ENCODE measurements around the gene HSD17B3.
"Not testable (repeated sequence)": the region's sequence is repeated elsewhere in the genome, so short reads cannot be mapped to it uniquely, and the experiment has no call there.

The HSD17B3 gene

GRCh38 chr9:96206156-96206751, 95.7 kb downstream of the HSD17B3 start:
- H3K36me3 ChIP-seq (ENCODE audit: control insufficient read depth, low read depth, low read length): no peaks in the 10 kb centered on the region
- no peak overlapping the region for H3K4me3 ChIP-seq (ENCODE audit: low read length)
- no peaks in the 10 kb centered on the region for H3K9me3 ChIP-seq (ENCODE audit: control insufficient read depth, low read depth, low read length)
- no peak overlapping the region for H3K9ac ChIP-seq (ENCODE audit: low read length)
- peaks cover 4% of the 10 kb centered on the region for H3K4me1 ChIP-seq (ENCODE audit: control insufficient read depth, low read depth, low read length)
- H3K27me3 ChIP-seq (ENCODE audit: control insufficient read depth, insufficient read depth, low read length): no peaks in the 10 kb centered on the region
- H3K27ac ChIP-seq (ENCODE audit: low read length): no peak overlapping the region

DNA sequence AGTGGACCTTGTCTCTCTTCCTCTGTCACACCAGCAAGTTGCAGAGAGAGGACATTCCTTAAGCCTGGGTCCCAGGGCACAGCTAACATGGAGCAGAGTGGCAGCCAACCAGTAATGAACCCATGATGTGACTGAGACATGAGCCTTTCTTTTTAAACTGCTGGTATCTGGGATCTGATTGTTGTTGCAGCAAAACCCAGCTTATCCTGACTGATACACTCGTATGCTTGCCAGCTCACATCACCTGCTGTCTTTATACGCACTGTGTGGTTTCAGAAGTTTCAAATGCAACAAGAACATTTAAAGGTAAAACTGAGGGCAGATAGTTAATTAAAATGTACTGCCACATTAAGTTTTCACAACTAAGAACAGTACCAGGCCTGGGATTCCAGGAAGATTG, 97.1 kb downstream of the HSD17B3 start:
- no peaks in the 10 kb centered on the region for H3K36me3 ChIP-seq (ENCODE audit: control insufficient read depth, low read depth, low read length)
- H3K4me1 ChIP-seq (ENCODE audit: control insufficient read depth, low read depth, low read length): peaks cover 8% of the 10 kb centered on the region
- H3K27me3 ChIP-seq (ENCODE audit: control insufficient read depth, insufficient read depth, low read length): no peaks in the 10 kb centered on the region
- no peaks in the 10 kb centered on the region for H3K9me3 ChIP-seq (ENCODE audit: control insufficient read depth, low read depth, low read length)
- no peak overlapping the region for H3K27ac ChIP-seq (ENCODE audit: low read length)
- H3K9ac ChIP-seq (ENCODE audit: low read length): no peak overlapping the region
- H3K4me3 ChIP-seq (ENCODE audit: low read length): no peak overlapping the region

GRCh38 chr9:96203867-96204501, 98.0 kb downstream of the HSD17B3 start:
- no peak overlapping the region for H3K9ac ChIP-seq (ENCODE audit: low read length)
- H3K9me3 ChIP-seq (ENCODE audit: control insufficient read depth, low read depth, low read length): no peaks in the 10 kb centered on the region
- H3K36me3 ChIP-seq (ENCODE audit: control insufficient read depth, low read depth, low read length): no peaks in the 10 kb centered on the region
- no peaks in the 10 kb centered on the region for H3K27me3 ChIP-seq (ENCODE audit: control insufficient read depth, insufficient read depth, low read length)
- H3K4me1 ChIP-seq (ENCODE audit: control insufficient read depth, low read depth, low read length): peaks cover 8% of the 10 kb centered on the region
- no peak overlapping the region for H3K4me3 ChIP-seq (ENCODE audit: low read length)
- H3K27ac ChIP-seq (ENCODE audit: low read length): no peak overlapping the region

- H3K27me3 ChIP-seq (ENCODE audit: control insufficient read depth, insufficient read depth, low read length): no peaks in the 10 kb centered on the region
- H3K9me3 ChIP-seq (ENCODE audit: control insufficient read depth, low read depth, low read length): no peaks in the 10 kb centered on the region
- H3K36me3 ChIP-seq (ENCODE audit: control insufficient read depth, low read depth, low read length): no peaks in the 10 kb centered on the region
- H3K4me3 ChIP-seq (ENCODE audit: low read length): no peak overlapping the region
- H3K4me1 ChIP-seq (ENCODE audit: control insufficient read depth, low read depth, low read length): peaks cover 8% of the 10 kb centered on the region
- no peak overlapping the region for H3K27ac ChIP-seq (ENCODE audit: low read length)
- H3K9ac ChIP-seq (ENCODE audit: low read length): no peak overlapping the region
These were observed 98.8 kb downstream of the HSD17B3 start for GRCh38 chr9:96202971-96203780.

- no peaks in the 10 kb centered on the region for H3K36me3 ChIP-seq (ENCODE audit: control insufficient read depth, low read depth, low read length)
- no peak overlapping the region for H3K9ac ChIP-seq (ENCODE audit: low read length)
- H3K9me3 ChIP-seq (ENCODE audit: control insufficient read depth, low read depth, low read length): no peaks in the 10 kb centered on the region
- H3K4me3 ChIP-seq (ENCODE audit: low read length): no peak overlapping the region
- no peak overlapping the region for H3K27ac ChIP-seq (ENCODE audit: low read length)
- peaks cover 8% of the 10 kb centered on the region for H3K4me1 ChIP-seq (ENCODE audit: control insufficient read depth, low read depth, low read length)
- H3K27me3 ChIP-seq (ENCODE audit: control insufficient read depth, insufficient read depth, low read length): no peaks in the 10 kb centered on the region
These were observed 100.8 kb downstream of the HSD17B3 start for GRCh38 chr9:96201140-96201539.

- Histone ChIP-seq H3K9ac (ENCODE audit: low read length) (no peak overlapping the region), H3K36me3 (ENCODE audit: control insufficient read depth, low read depth, low read length) (no peaks in the 10 kb centered on the region), H3K9me3 (ENCODE audit: control insufficient read depth, low read depth, low read length) (no peaks in the 10 kb centered on the region), H3K27me3 (ENCODE audit: control insufficient read depth, insufficient read depth, low read length) (no peaks in the 10 kb centered on the region), H3K4me1 (ENCODE audit: control insufficient read depth, low read depth, low read length) (peaks cover 8% of the 10 kb centered on the region), H3K4me3 (ENCODE audit: low read length) (no peak overlapping the region), H3K27ac (ENCODE audit: low read length) (no peak overlapping the region)
These were observed 103.0 kb downstream of the HSD17B3 start for GRCh38 chr9:96199006-96199405.

GRCh38 chr9:96195541-96195940, 106.4 kb downstream of the HSD17B3 start:
- H3K27ac ChIP-seq (ENCODE audit: low read length): no peak overlapping the region
- H3K4me3 ChIP-seq (ENCODE audit: low read length): no peak overlapping the region
- no peaks in the 10 kb centered on the region for H3K36me3 ChIP-seq (ENCODE audit: control insufficient read depth, low read depth, low read length)
- no peaks in the 10 kb centered on the region for H3K4me1 ChIP-seq (ENCODE audit: control insufficient read depth, low read depth, low read length)
- H3K9me3 ChIP-seq (ENCODE audit: control insufficient read depth, low read depth, low read length): no peaks in the 10 kb centered on the region
- no peaks in the 10 kb centered on the region for H3K27me3 ChIP-seq (ENCODE audit: control insufficient read depth, insufficient read depth, low read length)
- H3K9ac ChIP-seq (ENCODE audit: low read length): no peak overlapping the region

DNA sequence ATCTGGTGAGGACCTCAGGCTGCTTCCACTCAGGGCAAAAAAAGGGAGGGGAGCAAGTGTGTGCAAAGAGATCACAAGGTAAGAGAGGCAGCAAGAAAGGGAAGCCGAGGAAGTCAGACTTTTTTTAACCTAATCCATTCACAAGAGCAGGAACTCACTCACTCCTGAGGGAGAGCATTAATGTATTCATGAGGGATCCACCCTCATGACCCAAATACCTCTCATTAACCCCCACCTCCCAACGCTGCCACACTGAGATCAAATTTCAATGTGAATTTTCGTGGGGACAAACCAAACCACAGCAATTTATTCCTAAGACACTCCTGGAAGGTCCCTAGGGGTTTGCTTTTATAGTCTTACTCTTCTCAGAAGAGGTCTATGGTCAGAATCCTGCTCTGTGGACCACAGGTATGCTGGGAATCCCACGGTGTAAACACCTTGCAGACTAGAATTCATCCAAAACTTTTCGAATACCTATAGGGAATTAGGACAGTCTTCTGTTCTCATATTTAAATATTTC, 108.7 kb downstream of the HSD17B3 start:
- no peaks in the 10 kb centered on the region for H3K9me3 ChIP-seq (ENCODE audit: control insufficient read depth, low read depth, low read length)
- H3K9ac ChIP-seq (ENCODE audit: low read length): no peak overlapping the region
- H3K4me1 ChIP-seq (ENCODE audit: control insufficient read depth, low read depth, low read length): no peaks in the 10 kb centered on the region
- H3K4me3 ChIP-seq (ENCODE audit: low read length): no peak overlapping the region
- no peaks in the 10 kb centered on the region for H3K36me3 ChIP-seq (ENCODE audit: control insufficient read depth, low read depth, low read length)
- no peaks in the 10 kb centered on the region for H3K27me3 ChIP-seq (ENCODE audit: control insufficient read depth, insufficient read depth, low read length)
- H3K27ac ChIP-seq (ENCODE audit: low read length): no peak overlapping the region

DNA sequence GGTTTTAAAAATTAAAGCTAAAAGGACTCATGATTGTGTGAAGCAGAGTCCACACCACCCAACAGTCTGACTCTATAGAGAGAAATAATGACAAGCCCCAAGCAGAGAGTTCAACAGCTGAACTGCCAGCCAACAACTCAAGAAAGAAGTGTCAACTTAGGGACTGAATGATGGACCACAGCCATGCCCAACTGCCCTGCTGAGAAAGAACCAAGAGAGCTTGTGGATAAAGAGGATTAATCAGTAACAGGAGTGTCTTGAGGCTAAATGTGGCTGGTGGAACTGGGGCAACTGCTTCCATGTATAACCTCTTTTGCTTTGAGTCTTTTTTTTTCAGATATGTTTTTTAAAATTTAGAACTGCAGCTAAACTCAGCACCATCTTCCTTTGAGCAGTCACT, 109.3 kb downstream of the HSD17B3 start:
- H3K36me3 ChIP-seq (ENCODE audit: control insufficient read depth, low read depth, low read length): no peaks in the 10 kb centered on the region
- H3K9ac ChIP-seq (ENCODE audit: low read length): no peak overlapping the region
- no peaks in the 10 kb centered on the region for H3K27me3 ChIP-seq (ENCODE audit: control insufficient read depth, insufficient read depth, low read length)
- H3K4me3 ChIP-seq (ENCODE audit: low read length): no peak overlapping the region
- H3K27ac ChIP-seq (ENCODE audit: low read length): no peak overlapping the region
- H3K4me1 ChIP-seq (ENCODE audit: control insufficient read depth, low read depth, low read length): no peaks in the 10 kb centered on the region
- H3K9me3 ChIP-seq (ENCODE audit: control insufficient read depth, low read depth, low read length): no peaks in the 10 kb centered on the region

DNA sequence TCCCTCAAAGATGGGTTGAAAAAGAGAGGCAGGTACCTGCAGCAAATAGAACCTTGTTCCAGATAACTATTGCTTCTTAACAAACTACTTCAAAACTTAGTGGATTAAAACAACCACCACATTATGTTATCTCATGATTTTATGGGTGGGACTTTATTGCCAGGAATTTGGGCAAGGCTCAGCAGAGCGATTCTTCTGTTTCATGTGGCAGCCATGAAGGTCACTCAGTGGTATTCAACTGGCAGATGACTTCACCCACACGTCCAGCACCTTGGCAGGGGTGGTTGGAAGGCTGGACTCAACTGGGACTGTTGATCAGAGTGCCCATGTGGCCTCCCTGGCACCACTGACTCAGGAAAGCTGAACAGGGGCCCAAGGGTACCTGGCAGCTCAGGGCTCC, 112.0 kb downstream of the HSD17B3 start:
- Histone ChIP-seq H3K27ac (ENCODE audit: low read length) (no peak overlapping the region), H3K27me3 (ENCODE audit: control insufficient read depth, insufficient read depth, low read length) (peaks cover 9% of the 10 kb centered on the region), H3K4me3 (ENCODE audit: low read length) (no peak overlapping the region), H3K9ac (ENCODE audit: low read length) (no peak overlapping the region), H3K4me1 (ENCODE audit: control insufficient read depth, low read depth, low read length) (peaks cover 12% of the 10 kb centered on the region), H3K36me3 (ENCODE audit: control insufficient read depth, low read depth, low read length) (no peaks in the 10 kb centered on the region), H3K9me3 (ENCODE audit: control insufficient read depth, low read depth, low read length) (no peaks in the 10 kb centered on the region)

DNA sequence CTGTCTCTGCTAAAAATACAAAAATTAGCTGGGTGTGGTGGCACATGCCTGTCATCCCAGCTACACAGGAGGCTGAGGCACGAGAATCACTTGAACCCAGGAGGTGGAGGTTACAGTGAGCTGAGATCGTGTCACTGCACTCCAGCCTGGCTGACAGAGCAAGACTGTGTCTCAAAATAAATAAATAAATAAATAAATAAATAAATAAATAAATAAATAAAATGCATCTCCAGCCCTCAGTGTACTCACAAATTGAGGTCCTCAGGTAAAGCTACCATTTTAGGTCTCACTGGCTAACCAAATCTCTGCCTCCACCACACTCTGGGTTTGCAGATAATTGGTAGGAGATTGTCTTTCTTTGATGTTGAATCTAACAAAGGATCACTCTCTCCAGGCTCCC, 112.4 kb downstream of the HSD17B3 start:
- not testable (repeated sequence) for H3K9me3 ChIP-seq (ENCODE audit: control insufficient read depth, low read depth, low read length); H3K4me3 ChIP-seq (ENCODE audit: low read length); H3K36me3 ChIP-seq (ENCODE audit: control insufficient read depth, low read depth, low read length); H3K27me3 ChIP-seq (ENCODE audit: control insufficient read depth, insufficient read depth, low read length); H3K9ac ChIP-seq (ENCODE audit: low read length); H3K27ac ChIP-seq (ENCODE audit: low read length)
- H3K4me1 ChIP-seq (ENCODE audit: control insufficient read depth, low read depth, low read length): peaks cover 12% of the 10 kb centered on the region
